HepG2 (cell line): ENCODE measurements around the gene TSPAN18. TPM values are rescaled to one million over a fixed set of nuclear protein-coding genes. Genes with fewer than 3 reads are reported as not detected.

Experiments used
- ATAC-seq: fragments of 200-7000 bp; cut with Tn5 transposase; 3 replicates; pipeline ENCODE4 v1.9.1; 2020; ENCODE audit warnings: mild to moderate bottlenecking, moderate library complexity
- BruUV-seq: library from RNA; stranded (reverse); fragments of 400-500 nt; replicated peaks from 2 replicates; lab custom pipeline; 2021; lab: Mats Ljungman, UMichigan
- CTCF ChIA-PET: fragments of 300-600 bp; formaldehyde crosslinking; extraction: SDS; loops from one replicate; lab custom pipeline; 2021; ENCODE audit warnings: low total read pairs, inconsistent platforms, low intra/inter-chr PET ratio; lab: Yijun Ruan, JAX
- POLR2A ChIA-PET: fragments of 350-600 bp; sonication (Branson Sonifier 250); formaldehyde crosslinking; loops from one replicate; lab custom pipeline; 2020; ENCODE audit warnings: antibody characterized with exemption, inconsistent platforms; lab: Yijun Ruan, JAX
- DNase-seq: peaks from one replicate; pipeline ENCODE4 v3.0.0-alpha.2; 2015; ENCODE audit warnings: low spot score
- FAIRE-seq: peaks from 3 replicates; lab custom pipeline; 2011; peaks lifted over from hg19 to GRCh38; lab: Jason Lieb, UNC
- H2AFZ ChIP-seq: one replicate; pipeline ENCODE4 v1.6.1; 2011; ENCODE audit warnings: low read length, inconsistent platforms
- H3K27ac ChIP-seq: fragments of 300-600 bp; 3 replicates; pipeline ENCODE4 v1.8.0; 2011; ENCODE audit warnings: mixed run types, mild to moderate bottlenecking, mixed read lengths, low read length, inconsistent platforms; ENCODE audit not compliant: insufficient read depth; ENCODE audit errors: extremely low read length
- H3K27me3 ChIP-seq, 2 experiments: fragments of 200-600 bp in 1 of 2; 2 replicates in 1 of 2; 3 replicates in 1 of 2; pipeline versions ENCODE4 v1.6.0 to v1.8.0; 2011; ENCODE audit warnings: low read length in 2 of 2, mild to moderate bottlenecking in 2 of 2, moderate library complexity in 2 of 2, inconsistent platforms in 1 of 2; ENCODE audit not compliant: insufficient read depth in 2 of 2, control insufficient read depth in 1 of 2
- H3K36me3 ChIP-seq, 2 experiments: fragments of 200-600 bp in 1 of 2; replicated peaks in 1 of 2; 2 replicates in 1 of 2; 3 replicates in 1 of 2; pipeline versions ENCODE4 v1.5.1 to v1.8.0; 2011; ENCODE audit warnings: low read length in 2 of 2, inconsistent platforms in 1 of 2; ENCODE audit not compliant: insufficient read depth in 2 of 2, control insufficient read depth in 1 of 2
- H3K4me1 ChIP-seq: 2 replicates; pipeline ENCODE4 v1.5.1; 2012; ENCODE audit warnings: low read length, inconsistent platforms; ENCODE audit not compliant: insufficient read depth
- H3K4me2 ChIP-seq: 2 replicates; pipeline ENCODE4 v1.6.0; 2011; ENCODE audit warnings: low read depth, low read length, inconsistent platforms
- H3K4me3 ChIP-seq, 3 experiments: fragments of 200-600 bp in 1 of 3; sonication (generic), shearing (Covaris generic) in 1 of 3; replicated peaks in 1 of 3; 2 replicates each; pipeline ENCODE4 v1.5.1; 2011 to 2016; ENCODE audit warnings: low read length in 3 of 3, inconsistent platforms in 2 of 3, low read depth in 2 of 3, mild to moderate bottlenecking in 2 of 3, control low read depth in 1 of 3, mixed read lengths in 1 of 3; ENCODE audit not compliant: insufficient read depth in 1 of 3
- H3K79me2 ChIP-seq: one replicate; pipeline ENCODE4 v1.6.1; 2011; ENCODE audit warnings: low read length, inconsistent platforms; ENCODE audit not compliant: insufficient read depth
- H3K9ac ChIP-seq: 2 replicates; pipeline ENCODE4 v1.6.0; 2011; ENCODE audit warnings: mild to moderate bottlenecking, low read depth, low read length, inconsistent platforms; ENCODE audit not compliant: insufficient read depth
- H3K9me3 ChIP-seq: 2 replicates; pipeline ENCODE4 v1.5.1; 2012; ENCODE audit warnings: mild to moderate bottlenecking, low read length
- H4K20me1 ChIP-seq: 2 replicates; pipeline ENCODE4 v1.6.0; 2011; ENCODE audit warnings: inconsistent platforms, mild to moderate bottlenecking, low read length, moderate library complexity; ENCODE audit not compliant: insufficient read depth
- ARHGAP35 ChIP-seq: sonication (generic); formaldehyde crosslinking; IDR thresholded peaks from 2 replicates; pipeline ENCODE4 v1.9.0; 2022; ENCODE audit warnings: mild to moderate bottlenecking, inconsistent platforms, moderate library complexity, missing genetic modification reagents, borderline replicate concordance
- ARNTL ChIP-seq: sonication (generic); formaldehyde crosslinking; IDR thresholded peaks from 2 replicates; pipeline ENCODE4 v1.4.0; 2020; ENCODE audit warnings: mild to moderate bottlenecking, missing genetic modification reagents
- BRCA1 ChIP-seq: sonication (generic); formaldehyde crosslinking; IDR thresholded peaks from 2 replicates; pipeline ENCODE4 v1.4.0; 2020; ENCODE audit warnings: missing genetic modification reagents
- MTF2 ChIP-seq: sonication (generic); formaldehyde crosslinking; IDR thresholded peaks from 2 replicates; pipeline ENCODE4 v1.5.0; 2020; ENCODE audit warnings: missing genetic modification reagents, borderline replicate concordance
- PAF1 ChIP-seq: IDR thresholded peaks from 2 replicates; pipeline ENCODE4 v1.6.1; 2016; ENCODE audit warnings: missing genetic modification reagents, missing compliant biosample characterization
- PCBP1 ChIP-seq: fragments of 200-400 bp; formaldehyde crosslinking; IDR thresholded peaks from 2 replicates; pipeline ENCODE4 v1.6.1; 2017; ENCODE audit warnings: mild to moderate bottlenecking, low read depth, low read length, borderline replicate concordance
- SALL1 ChIP-seq: sonication (generic); formaldehyde crosslinking; IDR thresholded peaks from 2 replicates; pipeline ENCODE4 v1.8.0; 2022; ENCODE audit warnings: mild to moderate bottlenecking, missing genetic modification reagents
- SOX5 ChIP-seq: IDR thresholded peaks from 2 replicates; pipeline ENCODE4 v1.6.1; 2016; ENCODE audit warnings: borderline replicate concordance
- TMF1 ChIP-seq: sonication (generic); formaldehyde crosslinking; IDR thresholded peaks from 2 replicates; pipeline ENCODE4 v1.8.1; 2022; ENCODE audit warnings: low read depth, missing genetic modification reagents
- TOPORS ChIP-seq: sonication (generic); formaldehyde crosslinking; IDR thresholded peaks from 2 replicates; pipeline ENCODE4 v1.8.0; 2023; ENCODE audit warnings: mild to moderate bottlenecking, missing genetic modification reagents
- ZNF234 ChIP-seq: sonication (generic); formaldehyde crosslinking; conservative IDR thresholded peaks from 2 replicates; pipeline ENCODE4 v1.5.1; 2020; ENCODE audit warnings: mild to moderate bottlenecking, missing genetic modification reagents
- ZNF543 ChIP-seq: sonication (generic); formaldehyde crosslinking; IDR thresholded peaks from 2 replicates; pipeline ENCODE4 v1.4.0; 2020; ENCODE audit warnings: mild to moderate bottlenecking, missing genetic modification reagents
- ZNF772 ChIP-seq: sonication (generic); formaldehyde crosslinking; IDR thresholded peaks from 2 replicates; pipeline ENCODE4 v1.5.0; 2020; ENCODE audit warnings: mild to moderate bottlenecking, missing genetic modification reagents
- ZNF850 ChIP-seq: sonication (generic); formaldehyde crosslinking; conservative IDR thresholded peaks from 2 replicates; pipeline ENCODE4 v1.9.0; 2021; ENCODE audit warnings: mild to moderate bottlenecking, missing genetic modification reagents
- WGBS: methylation state at CpG from one replicate; pipeline ENCODE4 v1.1.6; 2017; ENCODE audit warnings: low lambda C conversion rate; 5-methylcytosine and 5-hydroxymethylcytosine counted together
- in situ Hi-C: cut with HindIII; loops from 2 replicates; pipeline ENCODE4 v1.10.0; 2017; ENCODE audit warnings: low pct_unique_long_range_greater_than_20kb; ENCODE audit not compliant: extremely low pct_ligation_motif_present
- intact Hi-C: fragments of 100-400 bp; cut with micrococcal nuclease; formaldehyde crosslinking; loops from one replicate; pipeline ENCODE4 v1.10.0; 2022; ENCODE audit not compliant: unreplicated experiment
- polyA plus RNA-seq, 8 experiments: library from polyadenylated mRNA; depleted of rRNA in 3 of 8; stranded (reverse) in 7 of 8; unstranded in 1 of 8; fragments of >200 nt; fragmentation: Illumina TruSeq in 4 of 8; extraction: Trizol in 4 of 8; gene quantifications; 2 replicates each; pipeline versions ENCODE4 v1.2.1 to v1.2.3, GENCODE V29; 2011 to 2016; ENCODE audit warnings: low read depth in 4 of 8, missing spikeins in 1 of 8, mixed read lengths in 1 of 8; ENCODE audit not compliant: insufficient read depth in 1 of 8
- total RNA-seq, 5 experiments: library from RNA; depleted of rRNA; stranded (reverse); fragments of >200 nt; fragmentation: Illumina TruSeq; extraction: Trizol; gene quantifications; 2 replicates each; pipeline ENCODE4 v1.2.3, GENCODE V29; 2016; ENCODE audit warnings: low read depth in 1 of 5
- TF ChIP-seq, protein P1 (sequence below): sonication (generic); formaldehyde crosslinking; IDR thresholded peaks from 2 replicates; pipeline ENCODE4 v1.5.1; 2020; ENCODE audit warnings: missing genetic modification reagents, mild to moderate bottlenecking, borderline replicate concordance
- TF ChIP-seq, protein P2 (sequence below): sonication (generic); formaldehyde crosslinking; IDR thresholded peaks from 2 replicates; pipeline ENCODE4 v1.5.0; 2020; ENCODE audit warnings: mild to moderate bottlenecking, missing genetic modification reagents
- TF ChIP-seq, protein P3 (sequence below): sonication (generic); formaldehyde crosslinking; IDR thresholded peaks from 2 replicates; pipeline ENCODE4 v1.4.0; 2020; ENCODE audit warnings: missing genetic modification reagents

TSPAN18 gene
- total and polyA plus RNA-seq, 2 of the 13 experiments (the other 11 are each of a cell fraction or from before 2014, with no cell fraction given): not detected

DNA sequence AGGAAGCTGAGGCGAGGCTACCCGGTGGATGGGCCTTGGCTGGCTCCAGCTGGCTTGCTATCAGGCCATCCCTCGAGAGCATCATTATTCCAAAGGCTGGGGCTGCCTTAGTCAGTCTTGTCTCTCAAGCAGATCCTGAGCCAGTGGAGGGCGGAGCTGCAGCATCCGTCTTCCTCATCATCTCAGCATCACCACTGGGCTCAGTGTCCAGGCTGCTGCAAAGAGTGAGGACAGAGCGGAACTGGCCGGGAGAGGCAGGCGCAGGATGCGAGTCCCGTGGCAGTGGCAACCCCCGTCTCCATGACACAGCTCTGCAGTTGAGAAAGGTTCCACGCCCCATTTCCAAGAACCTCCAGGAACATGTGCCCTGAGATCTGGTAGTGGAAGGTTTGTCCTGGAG is 219.5 kb downstream of the TSPAN18 start:
- WGBS: 9% methylated on average over 7 of the region's 12 CpGs
- TF ChIP-seq ARNTL (CRISPR knock-in tag) (no peak), TOPORS (CRISPR knock-in tag) (no peak), MTF2 (CRISPR knock-in tag) (no peak), TMF1 (CRISPR knock-in tag) (no peak), SALL1 (CRISPR knock-in tag) (no peak), BRCA1 (no peak), ZNF850 (no peak), SOX5 (no peak), ZNF234 (CRISPR knock-in tag) (no peak), ZNF772 (CRISPR knock-in tag) (no peak), PCBP1 (no peak), ARHGAP35 (no peak), PAF1 (CRISPR knock-in tag) (no peak), ZNF543 (CRISPR knock-in tag) (no peak)
- TF ChIP-seq, protein P1, sequence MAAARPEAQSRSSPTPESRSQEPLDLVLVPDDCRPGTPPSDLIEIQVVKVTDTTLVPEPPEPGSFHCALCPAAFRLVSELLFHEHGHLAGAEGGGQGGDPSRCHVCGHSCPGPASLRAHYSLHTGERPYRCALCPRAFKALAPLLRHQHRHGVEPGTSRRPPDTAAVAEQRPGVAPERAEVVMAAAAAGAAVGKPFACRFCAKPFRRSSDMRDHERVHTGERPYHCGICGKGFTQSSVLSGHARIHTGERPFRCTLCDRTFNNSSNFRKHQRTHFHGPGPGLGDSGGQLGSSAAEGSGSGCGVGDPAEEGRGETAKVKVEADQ (CRISPR knock-in tag): no peak
- TF ChIP-seq, protein P2, sequence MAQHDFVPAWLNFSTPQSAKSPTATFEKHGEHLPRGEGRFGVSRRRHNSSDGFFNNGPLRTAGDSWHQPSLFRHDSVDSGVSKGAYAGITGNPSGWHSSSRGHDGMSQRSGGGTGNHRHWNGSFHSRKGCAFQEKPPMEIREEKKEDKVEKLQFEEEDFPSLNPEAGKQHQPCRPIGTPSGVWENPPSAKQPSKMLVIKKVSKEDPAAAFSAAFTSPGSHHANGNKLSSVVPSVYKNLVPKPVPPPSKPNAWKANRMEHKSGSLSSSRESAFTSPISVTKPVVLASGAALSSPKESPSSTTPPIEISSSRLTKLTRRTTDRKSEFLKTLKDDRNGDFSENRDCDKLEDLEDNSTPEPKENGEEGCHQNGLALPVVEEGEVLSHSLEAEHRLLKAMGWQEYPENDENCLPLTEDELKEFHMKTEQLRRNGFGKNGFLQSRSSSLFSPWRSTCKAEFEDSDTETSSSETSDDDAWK (CRISPR knock-in tag): no peak
- TF ChIP-seq, protein P3, sequence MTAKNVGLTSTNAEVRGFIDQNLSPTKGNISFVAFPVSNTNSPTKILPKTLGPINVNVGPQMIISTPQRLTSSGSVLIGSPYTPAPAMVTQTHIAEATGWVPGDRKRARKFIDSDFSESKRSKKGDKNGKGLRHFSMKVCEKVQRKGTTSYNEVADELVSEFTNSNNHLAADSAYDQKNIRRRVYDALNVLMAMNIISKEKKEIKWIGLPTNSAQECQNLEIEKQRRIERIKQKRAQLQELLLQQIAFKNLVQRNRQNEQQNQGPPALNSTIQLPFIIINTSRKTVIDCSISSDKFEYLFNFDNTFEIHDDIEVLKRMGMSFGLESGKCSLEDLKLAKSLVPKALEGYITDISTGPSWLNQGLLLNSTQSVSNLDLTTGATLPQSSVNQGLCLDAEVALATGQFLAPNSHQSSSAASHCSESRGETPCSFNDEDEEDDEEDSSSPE (CRISPR knock-in tag): no peak
- no peak for ATAC-seq
- H3K36me3 ChIP-seq: no peaks in the 10 kb centered on the region
- H2AFZ ChIP-seq: no peak overlapping the region
- BruUV-seq: no TSS peak
- no peaks in the 10 kb centered on the region for H3K9me3 ChIP-seq
- no peak overlapping the region for H3K4me2 ChIP-seq
- H3K4me1 ChIP-seq: no peaks in the 10 kb centered on the region
- in situ Hi-C loops (no loop called here), intact Hi-C loops (no loop called here)
- no peaks in the 10 kb centered on the region for H3K79me2 ChIP-seq
- FAIRE-seq: no peak
- ChIA-PET CTCF (no interaction called here), POLR2A (no interaction called here)
- no peak overlapping the region for H3K9ac ChIP-seq
- no peaks in the 10 kb centered on the region for H4K20me1 ChIP-seq
- no peak overlapping the region for H3K4me3 ChIP-seq
- no peak overlapping the region for H3K27ac ChIP-seq
- DNase-seq: no peak
- H3K27me3 ChIP-seq: peaks cover 4 to 30% of the 10 kb centered on the region in 2 experiments; a peak in 4 of 5 replicates
